Psoas muscle (tissue), 8 donors: Measurements from ENCODE around the gene CHST11. TPM values are rescaled to one million over a fixed set of nuclear protein-coding genes. Genes with fewer than 3 reads are reported as not detected.

Experiments used
- ATAC-seq, 4 donors: fragments of 200-7000 bp; cut with Tn5 transposase; one replicate each; pipeline ENCODE4 v1.9.1; 2020; ENCODE audit warnings: moderate library complexity in 3 of 4, mild to moderate bottlenecking in 2 of 4
- DNase-seq, 2 donors: peaks; one replicate each; pipeline ENCODE4 v3.0.0-alpha.2; 2020
- H3K27ac ChIP-seq: fragments of 200-600 bp; one replicate; pipeline ENCODE4 v1.8.0; 2022
- H3K27me3 ChIP-seq, 3 donors: fragments of 200-600 bp in 1 of 3; one replicate each; pipeline versions ENCODE4 v1.6.1 to v1.8.0; 2013 to 2022; ENCODE audit warnings: low read length in 2 of 3, mild to moderate bottlenecking in 2 of 3, moderate library complexity in 1 of 3; ENCODE audit not compliant: insufficient read depth in 3 of 3
- H3K36me3 ChIP-seq, 2 donors: fragments of 200-600 bp in 1 of 2; one replicate each; pipeline versions ENCODE4 v1.6.1 to v1.8.0; 2013 to 2022; ENCODE audit warnings: low read depth in 1 of 2, mild to moderate bottlenecking in 1 of 2, moderate library complexity in 1 of 2; ENCODE audit not compliant: insufficient read depth in 1 of 2
- H3K4me1 ChIP-seq: fragments of 200-600 bp; one replicate; pipeline ENCODE4 v1.8.0; 2022
- H3K4me3 ChIP-seq: fragments of 200-600 bp; one replicate; pipeline ENCODE4 v1.8.0; 2022; ENCODE audit warnings: mild to moderate bottlenecking
- H3K9me3 ChIP-seq: fragments of 200-600 bp; one replicate; pipeline ENCODE4 v1.8.0; 2022
- CTCF ChIP-seq: fragments of 200-600 bp; IDR thresholded peaks from one replicate; pipeline ENCODE4 v1.8.0; 2022; ENCODE audit warnings: antibody characterized with exemption
- WGBS, 3 donors: extraction: QIAGEN DNeasy Blood & Tissue Kit; methylation state at CpG; one replicate each; pipeline versions ENCODE4 v1.1.6 to v1.1.7; 2013; 5-methylcytosine and 5-hydroxymethylcytosine counted together
- intact Hi-C, 2 donors: fragments of 100-400 bp; cut with DNase I; formaldehyde crosslinking; loops; one replicate each; pipeline versions ENCODE4 v1.11.0 to v1.14.2; 2022
- polyA plus RNA-seq, 3 donors: library from polyadenylated mRNA; stranded (reverse); fragments of 200-250 nt; gene quantifications; one replicate each; pipeline ENCODE4 v1.2.3, GENCODE V29; 2013
- total RNA-seq, 4 donors: library from RNA; stranded (reverse); fragmentation: NEBNext Ultra II Directional in 2 of 4; extraction: Animal tissue kit (Norgen Biotek cat#: 25700) in 2 of 4; gene quantifications; one replicate each; pipeline versions ENCODE4 v1.2.1 to v1.2.4, GENCODE V29; 2021 to 2023
- donor health status: healthy with polysubstance abuse.
- donor health status: DM: no; HTN: no; CAD: no; lungs with moderate emphysema.
- donor health status: Bipolar disorder and iron deficiency.
- donor health status: healthy.
- donor health status: DM: yes; HTN: yes; CAD: no.
- donor health status: DM: no; HTN: no; CAD: no.
- donor health status: DM: no; HTN: no; CAD: no.
- donor health status: DM: yes; HTN: yes; CAD: no.

Gene CHST11
- total and polyA plus RNA-seq, 7 donors = 0.52 to 1.6 (median 1.0) TPM

DNA sequence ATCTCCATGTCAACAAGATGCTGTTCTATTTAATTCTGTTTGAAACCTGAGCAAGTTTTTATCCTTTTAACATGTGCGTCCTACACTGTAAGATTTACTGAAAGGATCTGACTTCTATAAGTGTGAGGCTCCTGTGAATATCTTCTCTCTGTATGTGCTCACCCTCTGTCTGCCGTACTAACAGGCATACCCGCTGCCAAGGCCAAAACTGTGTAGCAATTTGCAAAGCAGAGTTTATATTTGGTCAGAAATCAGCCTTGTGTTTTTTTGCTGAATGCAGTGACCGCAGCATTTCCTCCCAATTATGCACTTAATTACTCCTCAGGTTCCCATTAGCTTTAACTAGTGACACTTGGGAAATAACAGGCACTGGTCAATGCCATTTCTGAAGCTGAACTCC lies 12.3 kb downstream of the CHST11 start:
- Histone ChIP-seq H3K36me3 (no peaks in the 10 kb centered on the region), H3K27ac (no peak overlapping the region), H3K27me3 (no peaks in the 10 kb centered on the region), H3K4me3 (no peak overlapping the region), H3K9me3 (no peaks in the 10 kb centered on the region), H3K4me1 (no peaks in the 10 kb centered on the region)
- intact Hi-C loops = no loop called here
- DNase-seq (no peak), ATAC-seq (no peak)
- no peak for TF ChIP-seq CTCF
- WGBS, 3 donors = 84 to 89% (median 88%) methylated on average over 4 of the region's 4 CpGs

- no peak overlapping the region for H3K27ac ChIP-seq
- no peaks in the 10 kb centered on the region for H3K9me3 ChIP-seq
- DNase-seq (no peak), ATAC-seq (no peak)
- no peak for TF ChIP-seq CTCF
- H3K36me3 ChIP-seq = no peaks in the 10 kb centered on the region
- no peaks in the 10 kb centered on the region for H3K4me1 ChIP-seq
- no peaks in the 10 kb centered on the region for H3K27me3 ChIP-seq
- WGBS, 3 donors = 82 to 92% (median 90%) methylated on average over 1 of the region's 1 CpG
- H3K4me3 ChIP-seq = no peak overlapping the region
- intact Hi-C loops = no loop called here
Observed at GRCh38 chr12:104469523-104469922, 12.8 kb downstream of the CHST11 start.

- intact Hi-C loops = no loop called here
- H3K27me3 ChIP-seq = no peaks in the 10 kb centered on the region
- DNase-seq = no peak
- WGBS, 3 donors = 91 to 97% (median 96%) methylated on average over 1 of the region's 1 CpG
- no peaks in the 10 kb centered on the region for H3K9me3 ChIP-seq
- H3K4me1 ChIP-seq = no peaks in the 10 kb centered on the region
- H3K36me3 ChIP-seq = no peaks in the 10 kb centered on the region
- no peak for TF ChIP-seq CTCF
- H3K27ac ChIP-seq = no peak overlapping the region
- no peak overlapping the region for H3K4me3 ChIP-seq
- no peak for ATAC-seq
Observed at GRCh38 chr12:104470521-104470920, 13.8 kb downstream of the CHST11 start.

- intact Hi-C loops = no loop called here
- H3K27me3 ChIP-seq = no peaks in the 10 kb centered on the region
- no peaks in the 10 kb centered on the region for H3K36me3 ChIP-seq
- no peaks in the 10 kb centered on the region for H3K9me3 ChIP-seq
- no peaks in the 10 kb centered on the region for H3K4me1 ChIP-seq
- WGBS, 3 donors = 73 to 82% (median 75%) methylated on average over 3 of the region's 3 CpGs
- no peak for TF ChIP-seq CTCF
- no peak for DNase-seq
- no peak overlapping the region for H3K27ac ChIP-seq
- ATAC-seq = no peak
- no peak overlapping the region for H3K4me3 ChIP-seq
Observed at GRCh38 chr12:104471336-104471735, 14.6 kb downstream of the CHST11 start.

- TF ChIP-seq CTCF = no peak
- Histone ChIP-seq H3K9me3 (no peaks in the 10 kb centered on the region), H3K4me3 (no peak overlapping the region), H3K36me3 (no peaks in the 10 kb centered on the region), H3K27ac (no peak overlapping the region), H3K27me3 (no peaks in the 10 kb centered on the region), H3K4me1 (no peaks in the 10 kb centered on the region)
- DNase-seq (no peak), ATAC-seq (no peak)
- WGBS, 3 donors = 77 to 90% (median 79%) methylated on average over 4 of the region's 4 CpGs
- intact Hi-C loops = no loop called here
Observed at GRCh38 chr12:104472748-104473147, 16.0 kb downstream of the CHST11 start.
